Measurements from ENCODE around the gene MTLN. TPM values are rescaled to one million over a fixed set of nuclear protein-coding genes. Genes with fewer than 3 reads are reported as not detected.
"Not testable (repeated sequence)": the region's sequence is repeated elsewhere in the genome, so short reads cannot be mapped to it uniquely, and the experiment has no call there.

The MTLN gene
- total RNA-seq, 3 donors from 2014 or later: 68.2 to 88.3 (median 69.9) TPM

GRCh38 chr2:110216199-110216598 lies 3.9 kb upstream of the MTLN start:
- Histone ChIP-seq H3K9me3 (no peaks in the 10 kb centered on the region), H3K4me1 (no peaks in the 10 kb centered on the region), H3K27ac (no peak overlapping the region), H3K4me3 (no peak overlapping the region), H3K27me3 (peaks cover 0 to 3% of the 10 kb centered on the region in 2 donors), H3K36me3 (no peaks in the 10 kb centered on the region)
- intact Hi-C loops (cut with DNase I; ENCODE audit: low total_unique reads): no loop called here
- TF ChIP-seq POLR2AphosphoS5 (IDR thresholded peaks at IDR 0.05): no peak
- TF ChIP-seq CTCF (IDR thresholded peaks at IDR 0.05): no peak
- no peak for TF ChIP-seq POLR2A (IDR thresholded peaks at IDR 0.05)
- no peak for DNase-seq (ENCODE audit: low spot score in 2 of 2)

- Histone ChIP-seq H3K4me3 (no peak overlapping the region), H3K27me3 (peaks cover 0 to 3% of the 10 kb centered on the region in 2 donors), H3K27ac (no peak overlapping the region), H3K36me3 (no peaks in the 10 kb centered on the region), H3K9me3 (no peaks in the 10 kb centered on the region), H3K4me1 (no peaks in the 10 kb centered on the region)
- intact Hi-C loops (cut with DNase I; ENCODE audit: low total_unique reads): no loop called here
- TF ChIP-seq POLR2AphosphoS5 (IDR thresholded peaks at IDR 0.05): no peak
- TF ChIP-seq CTCF (IDR thresholded peaks at IDR 0.05): no peak
- TF ChIP-seq POLR2A (IDR thresholded peaks at IDR 0.05): no peak
- no peak for DNase-seq (ENCODE audit: low spot score in 2 of 2)
Measured at GRCh38 chr2:110215566-110216158, 3.3 kb upstream of the MTLN start.

- TF ChIP-seq POLR2AphosphoS5 (IDR thresholded peaks at IDR 0.05): no peak
- TF ChIP-seq POLR2A (IDR thresholded peaks at IDR 0.05): no peak
- TF ChIP-seq CTCF (IDR thresholded peaks at IDR 0.05): no peak
- Histone ChIP-seq H3K9me3 (no peaks in the 10 kb centered on the region), H3K4me1 (no peaks in the 10 kb centered on the region), H3K27me3 (peaks cover 0 to 3% of the 10 kb centered on the region in 2 donors), H3K27ac (no peak overlapping the region), H3K36me3 (no peaks in the 10 kb centered on the region), H3K4me3 (no peak overlapping the region)
- intact Hi-C loops (cut with DNase I; ENCODE audit: low total_unique reads): no loop called here
- no peak for DNase-seq (ENCODE audit: low spot score in 2 of 2)
Measured at GRCh38 chr2:110215091-110215490, 2.7 kb upstream of the MTLN start.

GRCh38 chr2:110213522-110213921 lies 1.2 kb upstream of the MTLN start:
- not testable (repeated sequence) for H3K4me1 ChIP-seq

GRCh38 chr2:110205660-110206455 lies 6.5 kb downstream of the MTLN start:
- intact Hi-C loops (cut with DNase I; ENCODE audit: low total_unique reads): no loop called here
- Histone ChIP-seq H3K4me3 (peak overlapping the region in 1 of 3 donors; percentile 67), H3K27ac (no peak overlapping the region)

More at GRCh38 chr2:110213522-110213921, 1.2 kb upstream of the MTLN start:
- H3K4me3 ChIP-seq; DNase-seq (ENCODE audit: low spot score in 2 of 2); H3K36me3 ChIP-seq; intact Hi-C loops (cut with DNase I; ENCODE audit: low total_unique reads); H3K27ac ChIP-seq; H3K9me3 ChIP-seq; H3K27me3 ChIP-seq: not testable (repeated sequence)

More at GRCh38 chr2:110205660-110206455, 6.5 kb downstream of the MTLN start:
- no peaks in the 10 kb centered on the region for H3K27me3 ChIP-seq
- no peak for DNase-seq (ENCODE audit: low spot score in 2 of 2)
- H3K4me1 ChIP-seq: peaks cover 0 to 7% of the 10 kb centered on the region in 2 donors
- H3K9me3 ChIP-seq: no peaks in the 10 kb centered on the region
- no peaks in the 10 kb centered on the region for H3K36me3 ChIP-seq
- TF ChIP-seq CTCF (IDR thresholded peaks at IDR 0.05): no peak
- no peak for TF ChIP-seq POLR2AphosphoS5 (IDR thresholded peaks at IDR 0.05)
- TF ChIP-seq POLR2A (IDR thresholded peaks at IDR 0.05): no peak

Data from breast epithelium (tissue), 4 donors.